ENCODE measurements around the gene C16orf95.
"Not testable (repeated sequence)": the region's sequence is repeated elsewhere in the genome, so short reads cannot be mapped to it uniquely, and the experiment has no call there.

C16orf95 gene

GRCh38 chr16:87345726-87346424, 28.7 kb upstream of the C16orf95 start:
- no peak for DNase-seq

DNA sequence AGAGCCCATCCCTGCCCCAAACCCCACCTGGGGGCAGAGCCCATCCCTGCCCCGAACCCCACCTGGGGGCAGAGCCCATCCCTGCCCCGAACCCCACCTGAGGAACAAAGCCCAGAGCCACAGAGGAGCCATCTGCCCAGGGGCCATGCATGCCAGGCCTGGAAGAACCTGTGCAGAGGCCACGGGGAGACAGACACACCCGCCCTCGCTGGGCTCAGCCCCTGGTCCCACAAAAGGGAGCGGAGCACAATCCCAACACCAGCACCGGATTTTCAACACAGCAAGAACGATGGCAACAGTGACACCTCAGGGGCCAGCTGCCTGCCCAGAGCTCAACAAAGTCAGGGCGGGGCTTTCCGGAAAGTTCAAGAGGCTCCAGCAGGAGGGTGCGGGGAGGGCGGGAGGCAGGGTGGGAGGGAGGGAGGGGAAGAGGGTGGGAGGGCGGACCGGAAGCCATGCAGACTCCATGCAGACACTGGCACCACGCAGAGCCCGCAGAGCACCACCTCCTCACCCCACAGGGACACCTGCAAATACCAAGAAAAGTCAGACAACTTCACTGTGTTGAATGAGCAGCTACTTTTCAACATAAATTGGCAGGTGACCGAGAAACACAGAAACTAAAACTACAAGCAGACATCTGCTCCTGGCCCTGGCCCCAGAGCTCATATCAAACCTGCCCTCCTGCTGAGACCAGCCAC, 27.9 kb upstream of the C16orf95 start:
- no peak for DNase-seq

DNA sequence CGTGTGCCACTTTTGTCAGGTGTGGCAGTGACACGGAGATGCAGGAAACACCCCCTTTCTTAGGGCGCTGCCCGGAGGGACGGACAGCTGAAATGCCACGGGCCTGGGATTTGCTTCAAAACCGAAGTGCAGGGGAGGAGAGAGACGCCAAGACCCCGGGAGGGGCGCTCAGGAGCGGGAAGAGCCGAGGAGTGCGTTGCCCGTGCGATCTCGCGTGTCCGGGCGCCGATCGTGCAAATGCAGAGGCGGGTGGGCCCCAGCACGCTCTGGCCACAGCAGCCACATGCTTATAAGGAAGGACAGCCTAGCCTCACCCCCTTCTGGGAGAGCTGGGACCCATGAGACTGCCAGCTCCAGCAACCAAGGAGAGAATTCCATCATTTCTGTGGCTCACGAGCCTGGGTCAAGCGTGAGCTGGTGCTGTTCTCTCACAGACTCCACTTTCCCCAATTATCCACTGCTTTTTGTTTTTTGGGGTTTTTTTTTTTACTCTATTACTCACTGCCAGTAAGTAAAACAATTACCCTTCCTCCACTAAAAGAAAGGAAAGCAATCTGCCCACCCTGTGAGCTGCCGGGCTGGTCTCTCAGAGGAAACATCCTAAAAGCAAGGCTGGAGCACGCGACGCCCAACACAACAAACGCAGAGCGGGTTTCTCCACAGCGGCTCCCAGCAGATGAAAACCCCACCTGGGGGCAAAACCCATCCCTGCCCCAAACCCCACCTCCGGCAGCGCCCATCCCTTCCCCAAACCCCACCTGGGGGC, 27.2 kb upstream of the C16orf95 start:
- no peak for DNase-seq

DNA sequence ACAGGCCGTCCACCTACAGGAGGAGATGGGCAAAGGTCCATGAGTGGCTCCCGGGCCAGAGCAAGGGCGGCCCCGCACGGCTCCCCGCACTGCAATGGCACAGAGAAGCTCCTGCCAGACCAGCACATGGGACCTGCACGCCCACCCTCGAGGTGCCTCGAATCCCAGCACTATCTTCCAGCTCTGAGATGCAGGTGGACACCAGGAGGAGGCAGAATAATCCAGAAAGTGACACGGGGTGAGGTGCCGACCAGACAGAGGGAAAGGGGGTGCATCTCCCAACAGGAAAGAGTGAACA, 26.5 kb upstream of the C16orf95 start:
- no peak for DNase-seq

DNA sequence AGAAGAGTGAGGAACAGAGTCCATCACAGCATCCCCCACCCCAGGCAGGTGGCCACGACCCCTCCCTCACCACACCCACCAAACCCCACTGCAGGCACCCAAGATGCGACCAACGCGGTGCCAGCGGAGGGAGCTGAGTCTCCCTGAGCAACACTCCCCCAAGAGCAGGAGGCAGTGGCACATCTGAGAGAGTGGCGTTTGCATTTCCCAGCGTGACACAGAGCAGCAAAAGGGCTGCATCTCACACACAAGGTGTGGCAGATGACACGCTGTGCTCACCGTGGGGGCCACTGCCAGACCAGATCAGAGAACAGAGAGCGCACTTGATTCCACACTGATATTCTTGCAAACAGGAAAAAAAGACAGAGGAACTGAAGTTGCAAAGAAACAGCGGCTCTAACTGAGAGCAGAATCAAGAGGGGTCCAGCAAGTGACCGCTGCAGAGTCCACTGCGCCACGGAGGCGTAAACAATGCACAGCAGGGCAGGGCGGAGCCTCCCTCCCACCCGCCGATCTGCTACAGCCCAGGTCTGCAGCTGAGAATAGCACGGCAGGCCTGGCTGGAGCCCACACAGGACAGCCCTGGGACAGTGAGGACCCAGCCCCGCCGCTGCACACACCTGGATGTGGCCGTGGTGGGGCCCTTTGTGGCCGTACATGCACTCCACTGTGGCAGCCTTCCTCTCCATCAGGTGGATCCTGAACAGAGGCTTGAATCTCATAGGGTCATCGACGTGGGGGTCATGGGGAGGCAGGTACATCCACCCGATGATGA, 26.0 kb upstream of the C16orf95 start:
- DNase-seq = no peak

GRCh38 chr16:87342504-87342903, 25.3 kb upstream of the C16orf95 start:
- DNase-seq = no peak

DNA sequence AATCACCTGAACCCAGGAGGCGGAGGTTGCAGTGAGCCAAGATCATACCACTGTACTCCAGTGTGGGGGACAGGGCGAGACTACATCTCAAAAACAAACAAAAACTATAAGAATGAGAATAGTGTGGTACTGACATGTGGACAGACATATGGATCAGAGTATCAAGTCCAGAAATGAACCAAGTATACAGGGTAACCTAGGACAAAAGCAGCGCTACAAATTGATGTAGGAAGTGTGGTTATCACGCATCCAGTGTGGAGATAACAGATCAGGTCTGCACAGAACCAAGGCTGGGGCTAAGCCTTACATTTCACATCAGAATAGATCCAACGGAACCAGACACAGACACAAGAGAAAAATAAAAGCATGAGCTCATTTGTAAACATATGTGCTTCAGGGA, 23.0 kb upstream of the C16orf95 start:
- DNase-seq = no peak

DNA sequence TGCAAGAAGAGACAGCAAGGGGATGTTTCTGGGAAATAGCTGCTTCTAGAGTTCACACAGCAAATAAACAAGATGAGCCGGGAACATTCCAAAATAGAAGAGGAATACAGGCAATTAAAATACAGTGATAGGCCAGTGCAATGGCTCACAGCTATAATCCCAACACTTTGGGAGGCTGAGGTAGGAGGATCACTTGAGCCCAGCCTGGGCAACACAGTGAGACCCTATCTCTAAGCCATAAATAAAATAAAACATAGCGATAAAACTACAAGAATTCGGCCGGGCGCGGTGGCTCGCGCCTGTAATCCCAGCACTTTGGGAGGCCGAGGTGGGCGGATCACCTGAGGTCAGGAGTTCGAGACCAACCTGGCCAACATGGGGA, 22.5 kb upstream of the C16orf95 start:
- DNase-seq = not testable (repeated sequence)

GRCh38 chr16:87339086-87339723, 22.0 kb upstream of the C16orf95 start:
- DNase-seq = no peak

GRCh38 chr16:87338155-87338765, 21.1 kb upstream of the C16orf95 start:
- no peak for DNase-seq

- no peak for DNase-seq
These were observed 20.1 kb upstream of the C16orf95 start for GRCh38 chr16:87337262-87337771.

- no peak for DNase-seq
These were observed 19.4 kb upstream of the C16orf95 start for GRCh38 chr16:87336434-87337240.

DNA sequence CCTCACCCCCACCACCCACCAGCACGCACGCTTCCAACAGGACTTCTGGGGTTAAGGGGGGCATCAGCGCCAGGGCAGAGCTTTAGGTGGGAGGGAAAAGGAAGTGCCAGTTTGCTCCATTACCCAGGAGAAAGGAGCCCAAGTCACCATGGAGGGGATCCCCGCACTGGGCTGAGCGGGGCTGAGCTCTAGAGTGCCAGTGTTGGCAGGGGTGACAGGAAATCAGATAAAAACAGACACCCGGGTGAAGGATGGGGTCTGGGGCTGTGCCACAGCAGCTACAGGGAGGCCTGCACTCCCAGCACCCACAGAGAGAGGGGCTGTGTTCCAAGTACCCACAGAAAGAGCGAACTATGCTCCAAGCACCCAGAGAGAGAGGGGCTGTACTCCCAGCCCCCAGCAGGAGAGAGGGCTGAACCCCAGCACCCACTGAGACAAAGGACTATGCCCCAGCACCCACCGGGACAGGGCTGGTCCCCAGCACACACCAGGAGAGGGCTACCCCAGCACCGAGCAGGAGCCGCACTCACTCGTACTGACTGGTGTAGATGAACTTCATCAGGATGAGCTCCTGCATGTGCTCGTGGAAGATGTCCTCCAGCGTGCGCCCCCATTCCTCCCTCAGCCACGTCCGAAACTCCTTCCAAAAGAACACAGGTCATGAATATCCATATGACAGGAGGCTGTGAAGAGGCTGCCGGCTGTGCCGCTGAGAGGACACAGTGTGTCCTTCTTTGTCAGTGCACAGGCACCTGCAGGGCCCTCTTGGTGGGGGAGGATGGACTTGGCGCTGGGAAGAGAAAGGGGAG, 18.6 kb upstream of the C16orf95 start:
- DNase-seq = no peak

DNA sequence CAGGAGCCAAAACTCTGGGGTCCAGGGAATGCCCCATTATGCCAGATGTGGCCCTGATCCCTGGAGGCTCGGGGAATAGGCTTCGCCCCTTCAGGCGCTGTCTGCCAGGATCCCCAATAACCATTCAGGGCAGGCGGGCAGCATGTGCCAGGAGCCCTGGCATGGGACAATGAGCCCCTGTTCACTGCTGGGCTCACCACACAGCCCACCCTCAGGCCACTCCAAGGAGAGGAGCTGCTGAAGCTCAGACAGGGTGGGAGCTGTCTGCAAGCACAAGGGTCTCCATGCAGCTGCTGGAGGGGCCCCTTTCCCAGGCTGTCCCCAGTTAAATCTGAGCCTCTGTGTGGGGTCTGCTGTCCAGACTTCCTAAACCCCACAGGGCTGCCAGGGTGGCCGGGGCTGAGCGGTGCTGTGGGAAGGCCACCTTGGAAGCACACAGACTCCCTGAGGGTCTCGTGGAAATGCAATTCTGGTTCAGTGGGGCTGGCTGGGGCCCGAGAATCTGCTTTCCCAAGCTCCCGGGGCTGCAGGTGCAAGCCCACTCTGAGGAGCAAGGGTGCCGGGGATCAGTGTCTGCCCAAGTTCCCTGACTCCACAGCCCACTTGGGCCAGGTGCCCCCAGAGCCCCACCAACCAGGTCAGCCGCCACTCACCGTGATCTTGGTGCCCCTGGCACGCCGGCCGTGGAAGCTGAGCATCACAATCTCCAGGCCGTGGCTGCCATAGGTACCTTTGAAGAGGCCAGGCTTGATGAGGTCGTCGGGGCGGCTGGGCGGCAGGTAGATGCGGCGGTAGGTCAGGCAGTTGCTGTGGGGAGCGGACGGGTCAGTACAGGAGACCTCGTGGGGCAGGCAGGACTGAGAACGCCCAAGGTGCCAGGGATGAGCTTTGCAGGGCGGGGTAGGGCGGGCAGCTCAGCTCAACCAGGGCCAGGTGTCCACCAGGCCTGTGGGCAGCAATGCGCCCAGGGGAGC, 17.7 kb upstream of the C16orf95 start:
- DNase-seq = no peak

- DNase-seq = no peak
These were observed 16.6 kb upstream of the C16orf95 start for GRCh38 chr16:87333581-87334331.

GRCh38 chr16:87333101-87333500, 15.9 kb upstream of the C16orf95 start:
- DNase-seq = no peak

DNA sequence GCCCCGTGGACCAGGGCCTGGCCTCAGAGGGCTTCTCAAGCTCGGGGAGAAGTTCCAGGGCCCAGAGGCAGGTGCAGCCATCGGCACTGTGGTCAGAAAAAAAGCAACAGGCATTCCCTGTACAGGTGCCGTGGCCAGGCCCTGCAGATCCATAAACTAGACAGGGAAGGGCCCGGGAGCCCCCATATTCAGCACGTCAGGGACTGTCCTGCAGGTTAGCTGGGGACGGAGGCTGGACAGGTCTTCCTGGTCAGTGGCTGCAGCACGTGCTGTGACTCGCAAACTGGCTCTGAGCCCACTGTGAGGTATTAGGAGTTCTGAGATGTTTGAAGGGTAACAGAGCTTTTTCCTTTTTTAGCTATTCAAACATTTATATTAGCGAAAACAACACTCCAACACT, 15.0 kb upstream of the C16orf95 start:
- no peak for DNase-seq

- no peak for DNase-seq
These were observed 14.1 kb upstream of the C16orf95 start for GRCh38 chr16:87331241-87331801.

Data from activated CD8-positive, alpha-beta memory T cell treated with anti-CD3 and anti-CD28 coated beads, Interleukin-2, amount 50 U/mL, for 48 hours (primary cell).